Keratinocyte (primary cell): ENCODE measurements around the gene ARL13B.

Source experiments
- EZH2 ChIP-seq: IDR thresholded peaks from one replicate; pipeline ENCODE4 v1.6.1; 2012; ENCODE audit warnings: inconsistent platforms, mild to moderate bottlenecking, low read length, moderate library complexity
- TF ChIP-seq, protein P1 (sequence below), 3 experiments: IDR thresholded peaks in 1 of 3; conservative IDR thresholded peaks in 1 of 3; optimal IDR thresholded peaks in 1 of 3; 2 replicates in 2 of 3; 3 replicates in 1 of 3; pipeline versions ENCODE3 to v1.5.1; 2011; ENCODE audit warnings: low read length in 3 of 3, mild to moderate bottlenecking in 3 of 3, moderate library complexity in 2 of 3, control low read depth in 1 of 3, inconsistent platforms in 1 of 3; ENCODE audit not compliant: insufficient read depth in 2 of 3; ENCODE audit errors: extremely low read depth in 1 of 3

DNA sequence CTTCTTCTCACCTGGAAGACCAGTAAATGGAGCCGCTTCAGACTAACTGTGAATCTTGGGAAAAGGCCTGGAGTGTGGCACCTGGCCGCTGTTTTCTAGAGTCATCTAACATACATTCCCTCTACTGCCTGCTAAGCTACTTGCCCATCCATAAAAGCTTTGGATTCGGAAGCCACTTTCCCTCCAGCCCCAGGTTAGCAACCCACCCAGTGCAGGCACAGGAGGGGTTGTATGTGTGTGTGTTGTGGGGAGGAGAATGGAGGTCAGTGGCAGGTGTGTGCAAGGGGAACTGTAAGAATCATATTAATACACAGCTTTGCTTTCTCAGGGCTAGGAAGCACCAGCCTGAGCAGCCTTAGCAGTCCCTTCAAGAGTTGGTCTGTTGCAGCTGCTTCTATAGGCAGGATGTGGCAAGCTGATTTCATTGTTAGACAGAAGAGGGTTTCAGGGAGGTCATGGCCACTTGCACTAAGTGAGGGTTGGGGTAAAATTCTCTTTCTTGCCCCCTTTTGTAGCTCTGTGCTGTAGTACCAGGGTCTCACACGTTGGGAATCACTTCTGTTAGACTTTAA lies 91.8 kb downstream of the ARL13B start:
- TF ChIP-seq, protein P1, sequence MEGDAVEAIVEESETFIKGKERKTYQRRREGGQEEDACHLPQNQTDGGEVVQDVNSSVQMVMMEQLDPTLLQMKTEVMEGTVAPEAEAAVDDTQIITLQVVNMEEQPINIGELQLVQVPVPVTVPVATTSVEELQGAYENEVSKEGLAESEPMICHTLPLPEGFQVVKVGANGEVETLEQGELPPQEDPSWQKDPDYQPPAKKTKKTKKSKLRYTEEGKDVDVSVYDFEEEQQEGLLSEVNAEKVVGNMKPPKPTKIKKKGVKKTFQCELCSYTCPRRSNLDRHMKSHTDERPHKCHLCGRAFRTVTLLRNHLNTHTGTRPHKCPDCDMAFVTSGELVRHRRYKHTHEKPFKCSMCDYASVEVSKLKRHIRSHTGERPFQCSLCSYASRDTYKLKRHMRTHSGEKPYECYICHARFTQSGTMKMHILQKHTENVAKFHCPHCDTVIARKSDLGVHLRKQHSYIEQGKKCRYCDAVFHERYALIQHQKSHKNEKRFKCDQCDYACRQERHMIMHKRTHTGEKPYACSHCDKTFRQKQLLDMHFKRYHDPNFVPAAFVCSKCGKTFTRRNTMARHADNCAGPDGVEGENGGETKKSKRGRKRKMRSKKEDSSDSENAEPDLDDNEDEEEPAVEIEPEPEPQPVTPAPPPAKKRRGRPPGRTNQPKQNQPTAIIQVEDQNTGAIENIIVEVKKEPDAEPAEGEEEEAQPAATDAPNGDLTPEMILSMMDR (optimal IDR thresholded peaks at IDR 0.05 in 1 of 3, IDR thresholded peaks at IDR 0.05 in 1 of 3, conservative IDR thresholded peaks at IDR 0.05 in 1 of 3; ENCODE audit: extremely low read depth in 1 of 3, insufficient read depth in 2 of 3, low read length in 3 of 3) = no peak
- no peak for TF ChIP-seq EZH2
